NCI-H748 treated with DMSO at 0.1 percent for 48 hours (cell line): ENCODE results near the gene PROS1.
"Not testable (repeated sequence)": the region's sequence is repeated elsewhere in the genome, so short reads cannot be mapped to it uniquely, and the experiment has no call there.

Experiments
- DNase-seq: peaks from one replicate; lab custom pipeline; 2025; lab: John Stamatoyannopoulos, UW

The PROS1 gene

GRCh38 chr3:93969443-93969842 is 4.3 kb downstream of the PROS1 start:
- DNase-seq = no peak

- not testable (repeated sequence) for DNase-seq
Observed at GRCh38 chr3:93965106-93965505, 8.6 kb downstream of the PROS1 start.

- DNase-seq = no peak
Observed at GRCh38 chr3:93962798-93963197, 10.9 kb downstream of the PROS1 start.

GRCh38 chr3:93961489-93961888 is 12.2 kb downstream of the PROS1 start:
- DNase-seq = no peak

DNA sequence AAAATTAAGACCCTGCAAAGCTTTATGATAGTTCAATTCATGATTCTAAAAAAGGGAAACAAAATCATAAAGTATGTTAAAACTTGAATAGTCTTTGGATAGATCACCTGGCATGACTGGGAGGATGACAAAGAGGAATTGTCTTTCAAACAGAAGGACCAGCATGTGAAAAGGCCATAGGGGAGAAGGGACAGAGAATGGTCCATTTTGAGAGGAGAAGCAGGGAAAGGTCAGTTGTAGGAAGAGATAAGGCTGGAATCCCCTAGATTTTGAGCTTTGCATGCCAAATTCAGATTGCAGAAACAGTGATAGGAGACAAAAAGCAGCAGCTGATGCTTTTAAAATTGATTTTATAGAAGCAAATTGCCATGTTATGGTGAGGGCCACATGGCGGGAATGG is 12.7 kb downstream of the PROS1 start:
- DNase-seq = no peak

- DNase-seq = not testable (repeated sequence)
Observed at GRCh38 chr3:93949958-93950357, 23.7 kb downstream of the PROS1 start.

- not testable (repeated sequence) for DNase-seq
Observed at GRCh38 chr3:93937485-93937884, 36.2 kb downstream of the PROS1 start.

DNA sequence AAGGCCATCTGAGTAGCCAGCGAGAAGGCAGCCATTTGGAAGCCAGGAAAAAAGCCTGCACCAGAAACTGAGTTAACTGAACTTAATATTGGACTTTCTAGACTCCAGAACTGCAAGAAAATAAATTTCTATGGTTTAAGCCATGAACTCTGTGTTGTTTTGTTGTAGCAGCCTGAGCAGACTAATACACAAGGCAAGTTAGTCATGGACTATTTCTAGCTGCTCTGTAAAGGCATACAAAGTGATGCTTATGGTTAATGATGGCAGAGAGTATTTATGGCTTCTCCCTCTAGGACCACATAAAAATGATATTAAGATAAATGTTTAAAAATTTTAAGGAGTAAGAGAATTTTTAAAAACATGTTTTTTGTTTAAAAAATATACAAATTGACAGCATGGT is 37.1 kb downstream of the PROS1 start:
- no peak for DNase-seq

GRCh38 chr3:93934366-93935046 is 39.2 kb downstream of the PROS1 start:
- DNase-seq = no peak

DNA sequence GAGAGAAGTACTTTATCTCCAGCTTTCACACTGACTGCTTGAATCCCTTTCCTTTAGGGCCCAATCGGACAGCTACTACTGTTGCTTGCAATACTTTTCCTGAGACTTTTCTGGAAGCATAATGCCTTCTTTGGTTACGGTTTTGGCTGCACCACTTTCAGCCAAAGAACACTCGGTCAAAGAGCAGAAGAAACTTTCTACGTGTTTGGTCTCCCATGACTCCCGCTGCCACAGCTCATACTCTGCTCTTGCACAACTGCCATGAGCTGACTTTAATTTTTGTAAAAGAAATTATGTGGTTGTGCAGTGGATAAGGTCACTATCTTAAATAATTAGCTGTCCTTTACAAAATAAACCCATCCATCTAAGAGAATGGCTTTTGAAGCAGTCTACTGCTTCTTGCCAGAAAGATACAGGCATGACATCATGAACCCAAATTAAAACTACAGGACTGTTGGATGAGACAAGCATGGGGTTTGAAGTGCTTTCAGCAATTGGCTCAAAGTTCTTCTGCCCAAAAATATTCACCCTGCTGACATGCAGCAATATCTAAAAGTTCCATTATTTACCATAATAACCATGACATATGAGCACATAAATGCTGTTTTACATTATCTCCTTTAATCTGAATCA is 42.0 kb downstream of the PROS1 start:
- no peak for DNase-seq

GRCh38 chr3:93930041-93930440 is 43.7 kb downstream of the PROS1 start:
- DNase-seq = no peak

- no peak for DNase-seq
Observed at GRCh38 chr3:93926789-93927188, 46.9 kb downstream of the PROS1 start.

DNA sequence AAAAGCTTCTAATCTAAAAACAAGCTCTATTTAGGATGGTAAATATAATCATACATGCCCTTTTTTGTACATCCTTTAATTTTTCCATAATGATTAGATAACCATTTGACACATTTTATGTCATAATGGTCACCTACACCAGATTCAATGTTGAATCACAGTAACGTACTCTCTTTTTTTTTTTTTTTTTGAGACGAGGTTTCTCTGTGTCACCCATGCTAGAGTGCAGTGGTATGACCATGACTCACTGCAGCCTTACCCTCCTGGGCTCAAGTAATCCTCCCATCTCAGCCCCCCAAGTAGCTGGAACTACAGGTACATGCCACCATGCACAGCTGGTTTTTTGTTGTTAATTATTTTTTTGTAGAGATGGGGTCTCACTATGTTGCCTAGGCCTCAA is 49.2 kb downstream of the PROS1 start:
- no peak for DNase-seq

DNA sequence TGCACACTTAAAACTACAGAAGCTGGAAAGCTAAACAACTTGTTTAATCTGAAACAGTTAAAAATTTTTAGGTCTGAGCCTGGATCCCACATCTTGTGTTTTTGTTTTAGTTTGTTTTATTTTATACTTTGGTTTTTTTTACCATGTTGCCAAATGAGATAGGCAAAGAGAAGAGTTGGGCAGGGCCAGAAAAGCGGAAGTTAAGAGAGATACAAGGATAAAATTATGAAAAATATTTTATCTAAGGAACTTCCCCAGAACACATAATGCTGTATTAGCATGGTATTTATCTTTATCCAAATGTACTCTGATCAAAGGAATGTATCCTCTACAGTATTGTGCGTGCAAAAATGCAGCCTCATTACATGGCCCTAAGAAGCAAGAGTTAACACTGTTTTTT is 50.7 kb downstream of the PROS1 start:
- no peak for DNase-seq

GRCh38 chr3:93917546-93918029 is 56.1 kb downstream of the PROS1 start:
- DNase-seq = not testable (repeated sequence)

- not testable (repeated sequence) for DNase-seq
Observed at GRCh38 chr3:93913623-93914022, 60.1 kb downstream of the PROS1 start.

- no peak for DNase-seq
Observed at GRCh38 chr3:93911206-93911605, 62.5 kb downstream of the PROS1 start.

DNA sequence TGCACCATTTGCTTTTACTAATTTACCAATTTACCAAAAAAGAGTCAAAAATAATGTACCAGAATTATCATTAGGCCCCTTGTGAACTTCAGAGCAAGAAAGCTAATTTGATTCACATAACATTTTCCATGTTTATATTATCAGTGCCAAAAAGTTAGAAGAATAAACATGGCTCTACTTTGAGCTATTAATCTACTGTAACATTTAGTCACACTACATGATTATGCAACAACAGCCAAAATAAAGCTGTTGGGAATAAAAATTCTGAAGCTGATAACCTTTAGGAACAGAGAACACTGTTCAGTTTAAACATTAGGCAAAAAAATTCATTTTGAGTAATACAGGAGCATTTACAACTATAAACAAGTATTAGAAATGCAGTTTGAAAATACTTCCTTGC is 63.6 kb downstream of the PROS1 start:
- DNase-seq = no peak

- no peak for DNase-seq
Observed at GRCh38 chr3:93907132-93907531, 66.6 kb downstream of the PROS1 start.

DNA sequence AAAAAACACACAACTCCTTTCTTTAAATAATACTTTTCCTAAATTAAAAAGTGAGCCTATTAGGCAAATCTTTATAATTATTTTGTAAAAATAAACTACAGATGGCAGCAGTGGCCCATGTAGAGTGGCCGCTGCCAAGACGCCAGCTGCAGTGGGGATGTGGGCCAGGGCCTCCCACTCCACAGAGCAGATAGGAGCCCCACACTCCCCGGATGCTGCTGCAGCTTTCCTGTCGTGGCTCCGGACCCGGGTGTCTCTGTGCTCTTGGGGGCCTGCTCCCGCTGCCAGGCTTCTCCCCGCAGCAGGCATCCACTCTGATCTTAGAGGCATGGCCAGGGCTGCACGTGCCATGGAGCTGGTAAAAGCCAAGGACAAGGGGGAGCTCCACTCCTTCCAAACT is 67.5 kb downstream of the PROS1 start:
- no peak for DNase-seq

DNA sequence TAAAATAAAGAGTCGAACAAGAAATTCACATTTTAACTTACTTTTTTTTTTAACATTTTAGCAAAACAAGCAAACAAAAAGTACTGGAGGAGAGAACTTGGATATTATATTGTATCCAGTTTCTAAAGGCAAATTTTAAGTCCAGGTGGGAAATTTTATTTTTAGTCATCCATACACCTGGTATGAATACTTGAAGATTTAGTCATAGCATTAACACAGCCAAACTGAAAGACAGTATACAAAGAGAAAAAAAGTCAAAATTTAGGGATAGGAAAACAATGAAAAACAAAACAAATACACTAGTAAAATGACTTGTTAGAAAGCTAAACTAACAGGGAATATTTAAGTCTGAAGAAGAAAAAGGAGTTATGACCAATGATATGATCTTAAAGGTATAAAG is 69.1 kb downstream of the PROS1 start:
- no peak for DNase-seq

GRCh38 chr3:93878250-93879017 is 95.3 kb downstream of the PROS1 start:
- not testable (repeated sequence) for DNase-seq

GRCh38 chr3:93877427-93877826 is 96.3 kb downstream of the PROS1 start:
- DNase-seq = not testable (repeated sequence)
